ENCODE measurements around the gene CCL20. TPM values are rescaled to one million over a fixed set of nuclear protein-coding genes. Genes with fewer than 3 reads are reported as not detected.

Gene CCL20
- polyA plus RNA-seq, 1 experiment = not detected

GRCh38 chr2:227799202-227799601 is 14.4 kb upstream of the CCL20 start:
- Histone ChIP-seq H3K27ac (ENCODE audit: low read depth, low read length) (no peak overlapping the region), H3K27me3 (ENCODE audit: control insufficient read depth, insufficient read depth, low read length) (no peaks in the 10 kb centered on the region), H3K9me3 (ENCODE audit: control insufficient read depth, insufficient read depth, low read length) (no peaks in the 10 kb centered on the region), H3K4me3 (ENCODE audit: low read depth, low read length) (no peak overlapping the region)
- POLR2A ChIA-PET = no interaction called here
- no peak for DNase-seq (ENCODE audit: low read depth, low spot score)
- CTCF ChIA-PET = no interaction called here
- no peak for TF ChIP-seq CTCF (IDR thresholded peaks at IDR 0.05; ENCODE audit: low read depth, low read length)

GRCh38 chr2:227802882-227803281 is 10.8 kb upstream of the CCL20 start:
- TF ChIP-seq CTCF (IDR thresholded peaks at IDR 0.05; ENCODE audit: low read depth, low read length) = no peak
- H3K9me3 ChIP-seq (ENCODE audit: control insufficient read depth, insufficient read depth, low read length) = no peaks in the 10 kb centered on the region
- POLR2A ChIA-PET = no interaction called here
- CTCF ChIA-PET = no interaction called here
- DNase-seq (ENCODE audit: low read depth, low spot score) = no peak
- H3K27ac ChIP-seq (ENCODE audit: low read depth, low read length) = no peak overlapping the region
- H3K27me3 ChIP-seq (ENCODE audit: control insufficient read depth, insufficient read depth, low read length) = no peaks in the 10 kb centered on the region
- H3K4me3 ChIP-seq (ENCODE audit: low read depth, low read length) = no peak overlapping the region

- DNase-seq (ENCODE audit: low read depth, low spot score) = no peak
- Histone ChIP-seq H3K4me3 (ENCODE audit: low read depth, low read length) (no peak overlapping the region), H3K27ac (ENCODE audit: low read depth, low read length) (no peak overlapping the region), H3K9me3 (ENCODE audit: control insufficient read depth, insufficient read depth, low read length) (no peaks in the 10 kb centered on the region), H3K27me3 (ENCODE audit: control insufficient read depth, insufficient read depth, low read length) (no peaks in the 10 kb centered on the region)
- no peak for TF ChIP-seq CTCF (IDR thresholded peaks at IDR 0.05; ENCODE audit: low read depth, low read length)
- ChIA-PET CTCF (no interaction called here), POLR2A (no interaction called here)
Measured at GRCh38 chr2:227804975-227805374, 8.7 kb upstream of the CCL20 start.

GRCh38 chr2:227805578-227805977 is 8.1 kb upstream of the CCL20 start:
- no peak for DNase-seq (ENCODE audit: low read depth, low spot score)
- H3K27ac ChIP-seq (ENCODE audit: low read depth, low read length) = no peak overlapping the region
- ChIA-PET POLR2A (no interaction called here), CTCF (interaction anchor here (0.6 kb wide), 1 partner anchor 11 kb away, joined by 4 read pairs; no protein-coding TSS in a partner anchor)
- TF ChIP-seq CTCF (IDR thresholded peaks at IDR 0.05; ENCODE audit: low read depth, low read length) = no peak
- no peaks in the 10 kb centered on the region for H3K27me3 ChIP-seq (ENCODE audit: control insufficient read depth, insufficient read depth, low read length)
- no peaks in the 10 kb centered on the region for H3K9me3 ChIP-seq (ENCODE audit: control insufficient read depth, insufficient read depth, low read length)
- no peak overlapping the region for H3K4me3 ChIP-seq (ENCODE audit: low read depth, low read length)

GRCh38 chr2:227808936-227809335 is 4.7 kb upstream of the CCL20 start:
- Histone ChIP-seq H3K9me3 (ENCODE audit: control insufficient read depth, insufficient read depth, low read length) (no peaks in the 10 kb centered on the region), H3K27me3 (ENCODE audit: control insufficient read depth, insufficient read depth, low read length) (no peaks in the 10 kb centered on the region), H3K27ac (ENCODE audit: low read depth, low read length) (no peak overlapping the region), H3K4me3 (ENCODE audit: low read depth, low read length) (no peak overlapping the region)
- POLR2A ChIA-PET = no interaction called here
- TF ChIP-seq CTCF (IDR thresholded peaks at IDR 0.05; ENCODE audit: low read depth, low read length) = no peak
- DNase-seq (ENCODE audit: low read depth, low spot score) = no peak
- CTCF ChIA-PET = no interaction called here

All from AG04450 (cell line).